ENCODE results near the gene IPCEF1. TPM values are rescaled to one million over a fixed set of nuclear protein-coding genes. Genes with fewer than 3 reads are reported as not detected.

IPCEF1 gene
- total and polyA plus RNA-seq, 2 of the 8 experiments (the other 6 are each of a cell fraction or from before 2014, with no cell fraction given) = 0.41 to 0.78 TPM

DNA sequence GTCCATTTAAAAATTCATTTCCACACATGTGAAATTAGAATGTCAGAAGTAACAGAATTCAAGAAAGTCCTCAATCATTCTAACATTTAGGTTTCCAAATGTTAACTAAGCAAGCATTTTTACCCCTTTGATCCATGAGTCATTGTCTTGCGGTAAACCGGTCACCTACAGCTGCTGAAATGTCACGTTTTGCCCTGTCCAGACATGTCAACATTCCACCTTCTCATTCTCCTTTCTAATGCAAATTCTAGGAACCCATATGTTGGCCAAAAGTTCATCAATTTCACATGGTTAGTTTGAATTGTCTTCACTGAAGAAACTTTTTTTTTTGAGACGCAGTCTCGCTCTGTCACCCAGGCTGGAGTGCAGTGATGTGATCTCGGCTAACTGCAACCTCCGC lies 117.2 kb downstream of the IPCEF1 start:
- no peak overlapping the region for H3K27ac ChIP-seq (ENCODE audit: low read depth, low read length)
- POLR2A ChIA-PET (ENCODE audit: partially characterized antibody) = no interaction called here
- H3K14ac ChIP-seq (ENCODE audit: insufficient read length) = no peak overlapping the region
- H3K79me2 ChIP-seq (ENCODE audit: control insufficient read depth in 1 of 2, insufficient read depth in 2 of 2, low read length in 2 of 2) = no peaks in the 10 kb centered on the region
- no peak overlapping the region for H3K4me3 ChIP-seq (ENCODE audit: extremely low read depth in 1 of 4, insufficient read depth in 2 of 4, low read depth in 3 of 4, low read length in 4 of 4)
- H4K8ac ChIP-seq (ENCODE audit: extremely low read depth, insufficient read depth, low read length) = no peak overlapping the region
- H2AFZ ChIP-seq (ENCODE audit: low read length) = no peak overlapping the region
- no peaks in the 10 kb centered on the region for H3K23me2 ChIP-seq (ENCODE audit: low read depth, low read length)
- H3K36me3 ChIP-seq (ENCODE audit: control insufficient read depth in 2 of 4, insufficient read depth in 4 of 4, low read length in 3 of 4) = no peaks in the 10 kb centered on the region
- no peak overlapping the region for H4K5ac ChIP-seq (ENCODE audit: insufficient read length, low read depth, low read length)
- no peak overlapping the region for H2BK120ac ChIP-seq (replicated peaks; ENCODE audit: low read depth, low read length)
- CTCF ChIA-PET (ENCODE audit: partially characterized antibody) = interaction anchor here (0.5 to 1.1 kb wide), 3 partner anchors 7 to 1600 kb away, joined by 3 read pairs; no protein-coding TSS in a partner anchor
- no peak overlapping the region for H2BK15ac ChIP-seq (ENCODE audit: low read length)
- no peak overlapping the region for H3K9ac ChIP-seq (replicated peaks in 1 of 4; ENCODE audit: extremely low read depth in 1 of 4, low read depth in 3 of 4, low read length in 3 of 4)
- no peak overlapping the region for H2BK12ac ChIP-seq (ENCODE audit: low read depth, low read length)
- peaks cover 0 to 6% (median 3%) of the 10 kb centered on the region in 4 experiments; a peak in 2 of 7 replicates for H3K4me1 ChIP-seq (replicated peaks in 1 of 4; ENCODE audit: control insufficient read depth in 3 of 4, insufficient read depth in 4 of 4, low read length in 3 of 4)
- H4K20me1 ChIP-seq (replicated peaks in 1 of 2; ENCODE audit: control insufficient read depth in 1 of 2, insufficient read depth in 2 of 2, low read length in 2 of 2) = no peaks in the 10 kb centered on the region
- no peak for FAIRE-seq
- H3K27me3 ChIP-seq (replicated peaks in 1 of 4; ENCODE audit: control insufficient read depth in 3 of 4, extremely low read depth in 1 of 4, insufficient read depth in 3 of 4, low read length in 3 of 4) = no peaks in the 10 kb centered on the region
- H2BK5ac ChIP-seq (ENCODE audit: low read depth, low read length) = no peak overlapping the region
- H2BK20ac ChIP-seq (ENCODE audit: low read length) = no peak overlapping the region
- WGBS, 2 experiments (ENCODE audit: extremely low coverage in 1 of 2, insufficient coverage in 1 of 2, insufficient read length in 1 of 2, insufficient replicate concordance in 2 of 2, low coverage in 1 of 2, low lambda C conversion rate in 2 of 2, missing lambda C conversion rate in 1 of 2) = 78% methylated on average over 7 of the region's 7 CpGs; no CpG with 5 or more reads in 1 of the 2 experiments
- no peak overlapping the region for H3K23ac ChIP-seq (ENCODE audit: insufficient read length)
- no peak overlapping the region for H4K91ac ChIP-seq (replicated peaks; ENCODE audit: insufficient read length, low read length)
- no peaks in the 10 kb centered on the region for H3K9me3 ChIP-seq (ENCODE audit: insufficient read depth in 2 of 2, low read depth in 1 of 2, low read length in 1 of 2)
- H2AK5ac ChIP-seq (ENCODE audit: low read depth, low read length) = no peak overlapping the region
- H3K18ac ChIP-seq (ENCODE audit: extremely low read depth, low read length) = no peak overlapping the region
- H3K4ac ChIP-seq (replicated peaks; ENCODE audit: insufficient read length, low read depth, low read length) = no peak overlapping the region
- TF ChIP-seq POLR2AphosphoS5 (IDR thresholded peaks at IDR 0.05; ENCODE audit: low read depth, low read length) = no peak
- TF ChIP-seq KDM1A (IDR thresholded peaks at IDR 0.05; ENCODE audit: borderline replicate concordance, low read length) = no peak
- TF ChIP-seq SIRT6 (IDR thresholded peaks at IDR 0.05; ENCODE audit: low read length) = no peak
- TF ChIP-seq POU5F1 (IDR thresholded peaks at IDR 0.05; ENCODE audit: low read depth, low read length) = no peak
- no peak overlapping the region for H3K4me2 ChIP-seq (ENCODE audit: insufficient read depth in 1 of 2, low read depth in 2 of 2, low read length in 2 of 2)
- H3K56ac ChIP-seq (replicated peaks; ENCODE audit: insufficient read length, low read depth, low read length) = no peak overlapping the region
- no peak for DNase-seq (ENCODE audit: low read depth in 1 of 2, low spot score in 2 of 2)
- H3K79me1 ChIP-seq (ENCODE audit: low read depth, low read length) = no peaks in the 10 kb centered on the region
